Right ventricle myocardium superior (tissue), 1 donor: ENCODE measurements around the gene WASF2. TPM values are rescaled to one million over a fixed set of nuclear protein-coding genes. Genes with fewer than 3 reads are reported as not detected.
"Not testable (repeated sequence)": the region's sequence is repeated elsewhere in the genome, so short reads cannot be mapped to it uniquely, and the experiment has no call there.

Source experiments
- ATAC-seq: fragments of 200-7000 bp; cut with Tn5 transposase; one replicate; pipeline ENCODE4 v1.9.1; 2020; ENCODE audit warnings: mild to moderate bottlenecking; ENCODE audit not compliant: poor library complexity
- DNase-seq: peaks from one replicate; pipeline ENCODE4 v3.0.0-alpha.2; 2020
- intact Hi-C: fragments of 100-400 bp; cut with DNase I; formaldehyde crosslinking; loops from one replicate; pipeline ENCODE4 v1.11.2; 2022
- total RNA-seq: library from RNA; stranded (reverse); fragmentation: NEBNext Ultra II Directional; extraction: Animal tissue kit (Norgen Biotek cat#: 25700); gene quantifications from one replicate; pipeline ENCODE4 v1.2.1, GENCODE V29; 2021
- donor health status: DM: no; HTN: yes; CAD: no; lungs with severe emphysema.

Gene WASF2
- total RNA-seq, 1 donor from 2014 or later: 49.3 TPM

DNA sequence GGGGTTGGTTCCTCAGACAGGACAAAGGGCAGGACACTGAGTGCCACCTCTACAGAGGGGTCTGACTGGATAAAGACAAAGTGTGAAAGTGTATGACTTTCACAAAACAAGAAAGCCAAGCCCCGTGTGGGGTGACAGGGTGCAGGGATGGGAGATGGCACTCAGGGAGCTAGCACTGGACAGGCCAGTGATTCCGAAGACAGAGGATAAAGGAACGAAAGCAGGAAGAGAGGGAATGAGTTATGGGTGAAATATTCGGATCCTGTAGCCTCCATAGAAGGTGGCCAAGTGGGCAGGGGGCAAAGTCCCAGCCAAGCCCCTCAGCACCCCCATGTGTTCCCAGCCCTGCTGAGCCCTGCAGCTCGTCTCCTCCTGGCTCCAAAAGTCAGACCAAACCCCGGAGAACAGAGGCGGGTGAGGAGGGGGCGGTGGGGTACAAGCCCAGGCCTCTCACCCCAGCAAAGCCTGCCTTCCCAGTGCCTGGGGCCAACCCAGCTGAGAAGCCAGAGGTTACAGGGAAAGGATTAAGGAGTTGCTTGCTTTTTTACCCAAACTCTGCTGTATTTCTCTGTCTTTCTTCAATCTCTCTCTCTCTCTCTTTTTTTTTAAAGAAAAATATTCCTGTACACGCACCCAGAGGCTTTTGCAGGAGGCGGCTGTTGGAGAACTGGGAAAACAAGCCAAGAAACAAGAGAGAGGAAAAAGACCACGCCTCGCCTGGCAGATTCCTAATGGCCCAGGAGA lies 14.0 kb upstream of the WASF2 start:
- intact Hi-C loops: no loop called here

DNA sequence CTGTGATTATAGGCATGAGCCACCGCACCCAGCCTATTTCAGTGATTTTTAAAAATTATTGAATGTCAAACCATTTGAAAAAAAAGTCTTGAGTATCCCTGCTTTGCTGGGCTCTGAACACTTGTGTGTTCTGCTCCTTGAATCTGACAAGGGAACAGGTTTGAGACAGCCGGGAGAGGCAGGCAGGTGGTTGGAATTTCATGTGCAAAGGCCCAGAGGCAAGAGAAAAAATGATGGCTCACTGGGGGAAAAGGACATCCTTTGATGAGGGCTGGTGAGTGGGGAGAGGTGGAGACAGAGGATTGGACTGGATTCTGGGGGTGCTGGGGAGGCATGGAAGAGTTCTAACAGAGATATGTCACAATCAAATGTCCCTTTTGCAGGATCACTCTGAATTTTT lies 13.1 kb upstream of the WASF2 start:
- intact Hi-C loops: no loop called here
- no peak for DNase-seq
- no peak for ATAC-seq

More for the DNA sequence above, 14.0 kb upstream of the WASF2 start:
- ATAC-seq (peak; percentile 20), DNase-seq (no peak)

DNA sequence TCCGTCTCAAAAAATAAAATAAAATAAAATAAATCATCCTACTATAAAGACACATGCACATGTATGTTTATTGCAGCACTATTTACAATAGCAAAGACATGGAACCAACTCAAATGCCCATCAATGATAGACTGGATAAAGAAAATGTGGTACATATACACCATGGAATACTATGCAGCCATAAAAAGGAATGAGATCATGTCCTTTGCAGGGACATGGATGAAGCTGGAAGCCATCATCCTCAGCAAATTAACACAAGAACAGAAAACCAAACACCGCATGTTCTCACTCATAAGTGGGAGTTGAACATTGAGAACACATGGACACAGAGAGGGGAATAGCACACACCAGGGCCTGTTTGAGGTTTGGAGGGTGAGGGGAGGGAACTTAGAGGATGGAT lies 11.2 kb upstream of the WASF2 start:
- intact Hi-C loops, ATAC-seq, DNase-seq: not testable (repeated sequence)

DNA sequence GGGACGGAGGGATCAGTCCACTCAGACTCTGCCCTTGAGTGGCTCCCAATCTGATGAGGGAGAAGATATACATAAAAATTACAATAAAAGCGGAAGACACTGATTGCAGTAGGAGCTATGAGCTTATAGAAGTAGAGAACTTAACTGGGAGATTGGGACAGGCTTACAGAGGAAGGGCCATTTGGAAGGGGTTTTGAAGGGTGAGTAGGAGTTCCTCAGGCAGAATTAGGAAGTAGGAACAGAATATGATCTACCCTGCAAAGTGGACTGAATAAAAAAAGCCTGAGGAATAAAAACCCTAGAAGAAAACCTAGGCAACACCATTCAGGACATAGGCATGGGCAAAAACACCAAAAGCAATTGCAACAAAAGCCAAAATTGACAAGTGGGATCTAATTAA lies 9.2 kb upstream of the WASF2 start:
- DNase-seq: no peak
- no peak for ATAC-seq
- intact Hi-C loops: no loop called here

DNA sequence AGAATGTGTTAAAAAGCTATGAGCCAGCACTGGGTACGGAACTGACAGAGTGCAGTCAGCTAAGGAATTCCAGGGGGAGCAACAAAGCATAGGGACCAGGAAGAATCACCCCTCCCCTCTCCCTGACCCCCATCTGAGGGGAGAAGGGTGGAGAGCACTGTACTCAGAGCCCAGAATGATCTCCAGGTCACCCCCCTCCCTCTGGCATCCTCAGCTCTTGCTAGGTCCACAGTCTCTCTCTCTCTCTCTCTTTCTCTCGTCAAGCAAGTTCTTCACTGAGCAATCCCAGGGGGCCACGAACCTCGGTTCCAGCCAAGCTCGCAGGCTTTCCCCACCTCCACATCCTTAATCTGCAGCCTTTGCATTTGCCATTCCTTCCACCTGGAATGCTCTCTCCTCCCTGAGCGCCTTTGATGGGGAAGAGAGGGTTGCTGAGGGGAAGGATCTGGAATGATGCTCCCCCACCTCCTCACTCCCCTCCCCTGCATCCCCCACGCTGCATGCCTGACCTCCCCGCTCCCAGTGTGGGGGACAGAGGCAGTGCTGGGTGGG lies 6.7 kb upstream of the WASF2 start:
- no peak for DNase-seq
- intact Hi-C loops: no loop called here
- peak; percentile 22 for ATAC-seq

DNA sequence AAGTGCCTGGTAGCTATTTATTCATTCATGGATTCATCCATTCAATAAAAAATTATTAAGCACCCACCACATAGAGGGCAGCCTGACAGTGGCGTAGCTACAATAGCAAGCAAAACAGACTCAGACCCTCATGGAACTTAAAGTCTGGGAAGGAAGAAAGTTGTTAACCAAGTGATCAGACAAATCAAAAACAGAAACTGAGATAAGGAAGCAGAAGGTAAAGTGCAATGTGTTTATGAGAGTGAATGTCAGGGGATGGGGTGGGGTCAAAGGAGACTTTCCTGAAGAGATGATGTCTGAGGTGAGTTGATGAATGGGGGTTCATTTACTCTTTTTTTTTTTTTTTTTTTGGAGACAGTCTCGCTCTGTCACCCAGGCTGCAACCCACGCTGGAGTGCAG lies 2.8 kb upstream of the WASF2 start:
- DNase-seq: no peak

DNA sequence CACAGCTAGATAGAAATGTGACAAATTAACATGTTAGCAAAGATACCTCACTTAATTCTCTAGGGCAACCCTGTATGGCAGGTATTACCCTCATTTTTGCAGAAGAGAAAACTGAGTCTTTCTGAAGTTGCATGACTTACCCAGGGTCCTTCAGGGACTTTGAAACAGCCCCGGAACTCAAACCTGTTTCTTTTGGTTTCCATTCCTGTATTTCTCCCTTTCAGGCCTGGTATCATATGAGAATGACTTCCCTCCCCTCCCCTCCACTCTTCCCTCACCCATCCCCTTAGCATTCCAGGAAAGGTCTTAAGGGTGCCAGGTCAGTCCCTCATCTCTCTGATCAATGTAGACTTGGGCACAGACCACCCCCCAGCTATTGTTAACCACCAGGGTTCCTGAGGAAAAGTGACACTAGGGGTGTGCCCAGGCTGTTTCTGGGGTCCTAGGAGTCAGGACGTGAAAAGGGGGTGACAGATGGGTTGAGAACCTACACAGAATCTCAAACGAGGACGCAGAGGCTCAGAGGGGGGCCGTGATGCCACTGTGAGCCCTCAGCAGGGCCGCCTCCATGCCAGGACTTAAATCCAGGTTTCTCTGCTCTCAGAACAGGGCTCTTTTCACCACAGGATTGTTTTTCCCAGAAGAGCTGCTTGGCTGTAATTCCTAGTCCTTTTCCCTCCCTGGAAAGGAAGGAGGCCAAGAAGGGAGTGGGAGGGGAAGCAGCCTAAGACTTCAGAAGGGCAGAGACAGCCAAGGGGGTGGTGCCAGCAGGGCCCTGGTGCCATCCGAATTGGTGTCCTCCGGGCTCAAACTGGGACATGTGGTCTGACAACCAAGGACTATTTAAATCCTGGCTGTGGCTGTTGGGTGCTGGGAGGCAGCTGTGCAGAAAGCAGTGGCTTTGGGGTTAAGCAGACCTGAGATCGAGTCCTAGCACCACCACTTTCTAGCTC lies 2.1 kb upstream of the WASF2 start:
- no peak for ATAC-seq
- intact Hi-C loops: no loop called here

More for the DNA sequence above, 2.8 kb upstream of the WASF2 start:
- intact Hi-C loops: no loop called here
- ATAC-seq: no peak

DNA sequence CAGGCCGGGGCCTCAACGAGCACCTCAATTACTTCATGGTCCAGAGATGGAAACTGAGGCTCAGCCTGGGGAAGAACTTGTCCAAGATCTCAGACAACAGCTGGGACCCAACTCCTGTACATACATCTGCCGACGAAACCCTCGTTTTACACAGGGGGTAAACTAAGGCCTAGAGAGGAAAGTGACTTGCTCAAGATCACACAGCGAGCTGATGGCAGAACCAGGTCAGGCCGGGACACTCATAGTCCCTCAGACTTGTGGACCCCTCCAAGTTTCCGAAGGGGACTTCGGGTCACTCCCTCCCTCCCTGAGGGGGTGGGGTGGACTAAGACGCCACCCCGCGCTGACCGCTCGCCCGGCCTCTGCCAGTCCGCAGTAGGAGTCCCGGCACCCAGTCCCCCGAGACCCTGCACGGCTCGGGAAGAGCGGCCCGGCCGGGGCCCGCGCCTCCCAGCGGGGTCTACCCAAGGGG lies 430 bp downstream of the WASF2 start:
- intact Hi-C loops: loop anchor here (10.0 kb wide), 1 partner anchor 55 kb away; no protein-coding TSS in a partner anchor
- DNase-seq: no peak
- peak; percentile 38 for ATAC-seq

More for the DNA sequence above, 2.1 kb upstream of the WASF2 start:
- DNase-seq: peak; percentile 72

DNA sequence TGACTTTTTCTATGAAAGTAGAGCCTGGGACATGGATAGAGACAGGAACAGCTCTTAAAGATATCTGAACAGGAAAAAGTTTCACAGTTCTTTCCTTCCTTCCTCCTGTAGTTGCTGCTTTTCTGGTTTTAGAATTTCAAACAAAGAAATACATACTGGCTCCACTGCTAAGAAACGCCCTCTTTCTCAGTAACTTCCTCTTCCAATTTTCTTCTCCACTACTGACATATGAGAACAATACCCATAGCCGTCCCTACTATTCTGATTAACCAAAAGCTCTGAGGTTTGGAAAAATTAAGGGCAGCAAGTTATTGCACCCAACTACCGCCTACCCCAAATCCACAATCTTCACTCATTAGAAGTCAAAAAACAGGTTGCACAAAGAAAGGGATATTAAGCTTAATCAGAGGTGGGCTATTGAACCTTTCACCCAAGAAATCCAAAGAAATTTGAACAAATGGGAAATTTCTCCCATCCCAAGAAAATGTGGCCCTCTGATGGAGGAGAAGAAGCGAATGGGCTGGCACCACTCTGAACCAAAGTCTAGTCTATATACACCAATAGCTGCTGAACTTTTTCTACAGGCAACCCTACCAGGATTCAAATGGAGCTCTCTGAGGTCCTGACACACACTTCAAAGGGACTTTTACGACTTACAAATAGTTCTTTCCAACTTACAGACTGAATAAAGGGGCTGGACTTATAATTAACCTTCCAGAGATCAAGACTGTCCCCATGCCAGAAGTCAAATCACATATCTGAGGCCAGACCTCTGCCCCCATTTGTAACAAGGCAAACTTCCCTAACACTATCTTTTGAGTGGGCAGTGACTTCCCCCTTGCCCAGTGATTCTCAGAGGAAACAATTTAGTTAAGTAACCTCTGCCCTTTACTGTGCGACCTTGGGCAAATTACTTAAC lies 1.7 kb downstream of the WASF2 start:
- DNase-seq (no peak), ATAC-seq (no peak)
- intact Hi-C loops: loop anchor here (10.0 kb wide), 1 partner anchor 53 kb away; no protein-coding TSS in a partner anchor

DNA sequence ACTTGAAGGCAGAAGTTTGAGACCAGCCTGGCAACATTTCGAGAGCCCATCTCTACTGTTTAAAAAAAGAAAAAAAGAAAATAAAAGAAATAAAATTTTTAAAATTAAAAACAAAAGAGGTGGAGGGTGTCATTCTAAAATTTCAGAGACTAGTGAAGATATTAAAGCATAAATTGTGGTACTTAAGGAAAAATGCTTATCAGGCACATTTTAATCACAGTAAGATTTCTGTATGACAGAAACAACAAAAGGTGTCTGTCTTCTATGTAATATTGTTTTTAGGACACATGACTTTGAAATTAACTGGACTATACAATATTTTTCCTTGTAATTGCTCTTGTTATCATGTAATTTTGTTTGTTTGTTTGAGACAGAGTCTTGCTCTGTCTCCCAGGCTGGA lies 4.6 kb downstream of the WASF2 start:
- intact Hi-C loops: loop anchor here (10.0 kb wide), 1 partner anchor 51 kb away; no protein-coding TSS in a partner anchor
- DNase-seq (no peak), ATAC-seq (no peak)

DNA sequence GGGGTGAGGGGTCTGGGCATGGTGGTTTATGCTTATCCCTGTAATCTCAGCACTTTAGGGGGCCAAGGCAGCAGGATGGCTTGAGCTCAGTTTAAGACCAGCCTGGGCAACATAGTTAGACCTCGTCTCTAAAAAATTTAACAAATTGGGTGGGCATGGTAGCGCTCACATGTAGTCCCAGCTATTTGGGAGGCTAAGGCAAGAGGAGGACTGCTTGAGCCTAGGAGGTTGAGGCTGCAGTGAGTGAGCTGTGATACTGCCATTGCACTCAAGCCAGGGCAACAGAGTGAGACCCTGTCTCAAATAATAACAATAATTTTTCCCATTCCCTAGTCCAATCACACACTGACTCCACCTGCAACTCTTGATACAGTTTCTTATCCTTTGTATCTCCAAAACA lies 6.3 kb downstream of the WASF2 start:
- intact Hi-C loops: loop anchor here (10.0 kb wide), 1 partner anchor 49 kb away; no protein-coding TSS in a partner anchor
- DNase-seq: no peak

DNA sequence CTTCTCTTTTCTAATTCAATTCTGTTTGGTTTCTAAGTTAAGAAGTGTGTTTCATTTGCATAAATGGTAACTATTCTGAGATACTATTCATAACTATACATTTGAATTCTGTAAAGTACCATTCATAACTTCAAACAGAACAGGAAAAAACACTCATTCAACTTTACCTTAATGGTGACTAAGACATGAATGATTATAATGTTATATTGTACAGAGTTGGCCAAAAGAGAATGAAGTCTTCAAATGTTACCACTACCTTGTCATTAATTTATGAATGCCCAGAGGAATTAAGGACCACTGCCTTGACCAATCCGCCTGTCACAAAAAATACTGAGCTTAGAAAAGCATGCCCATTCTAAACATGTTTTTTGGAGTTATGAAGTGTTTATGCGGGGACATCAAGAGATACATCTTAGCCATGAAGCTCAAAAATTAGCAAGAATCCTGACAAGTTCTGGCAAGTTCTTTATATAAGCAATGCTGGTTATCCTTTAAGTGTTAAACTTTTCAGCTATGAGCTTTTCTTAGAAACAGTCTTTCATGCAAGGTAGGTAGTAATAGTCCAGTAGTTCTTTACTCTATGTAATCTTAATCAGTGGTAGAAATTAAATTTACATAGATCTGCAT lies 7.9 kb downstream of the WASF2 start:
- intact Hi-C loops: loop anchor here (10.0 kb wide), 1 partner anchor 47 kb away; no protein-coding TSS in a partner anchor
- DNase-seq: no peak
- no peak for ATAC-seq

More for the DNA sequence above, 6.3 kb downstream of the WASF2 start:
- ATAC-seq: no peak

DNA sequence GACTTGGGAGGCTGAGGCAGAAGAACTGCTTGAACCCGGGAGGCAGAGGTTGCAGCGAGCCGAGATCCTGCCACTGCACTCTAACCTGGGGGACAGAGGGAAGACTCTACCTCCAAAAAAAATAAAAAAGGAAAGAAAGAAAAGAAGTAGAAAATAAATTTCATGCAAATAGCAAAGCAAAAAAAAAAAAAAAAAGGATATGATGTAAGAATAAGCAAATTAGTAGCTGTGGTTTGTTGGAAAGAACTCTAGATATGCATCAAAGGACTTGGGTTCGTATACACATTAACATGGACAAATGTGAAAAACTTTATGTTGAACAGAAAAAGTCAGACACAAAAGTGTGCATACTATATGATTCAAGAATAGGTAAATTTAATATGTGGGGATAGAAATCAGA lies 11.9 kb downstream of the WASF2 start:
- DNase-seq (no peak), ATAC-seq (no peak)
- intact Hi-C loops: no loop called here

DNA sequence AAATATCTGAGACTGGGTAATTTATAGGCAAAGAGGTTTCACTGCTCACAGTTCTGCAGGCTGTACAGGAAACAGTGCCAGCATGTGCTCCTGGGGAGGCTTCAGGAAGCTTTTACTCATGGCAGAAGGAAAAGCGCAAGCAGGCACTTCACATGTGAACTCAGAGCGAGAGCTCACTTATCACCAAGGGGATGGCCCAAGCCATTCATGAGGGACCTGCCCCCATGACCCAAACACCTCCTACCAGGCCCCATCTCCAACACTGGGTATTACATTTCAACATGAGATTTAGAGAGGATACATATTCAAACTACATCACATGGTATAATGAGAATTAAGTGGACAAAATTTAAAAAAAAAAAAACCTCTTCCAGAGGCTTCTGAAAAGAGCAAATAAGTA lies 13.7 kb downstream of the WASF2 start:
- DNase-seq (no peak), ATAC-seq (no peak)
- intact Hi-C loops: no loop called here

DNA sequence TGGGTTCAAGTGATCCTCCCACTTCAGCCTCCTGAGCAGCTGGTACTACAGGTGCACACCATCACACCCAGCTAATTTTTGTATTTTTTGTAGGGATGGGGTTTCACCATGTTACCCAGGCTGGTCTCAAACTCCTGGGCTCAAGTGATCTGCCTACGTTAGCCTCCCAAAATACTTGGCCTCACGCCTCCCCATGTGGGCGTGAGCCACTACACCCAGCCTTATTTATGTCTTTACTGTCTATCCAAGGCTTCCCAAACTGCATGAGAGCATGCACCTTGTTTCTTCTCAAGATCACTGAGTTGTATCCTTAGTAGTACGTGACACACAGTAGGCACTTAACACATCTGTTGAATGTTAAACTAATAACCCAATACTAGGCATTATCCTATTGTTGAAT lies 14.2 kb downstream of the WASF2 start:
- DNase-seq: no peak
- intact Hi-C loops: no loop called here
- no peak for ATAC-seq

DNA sequence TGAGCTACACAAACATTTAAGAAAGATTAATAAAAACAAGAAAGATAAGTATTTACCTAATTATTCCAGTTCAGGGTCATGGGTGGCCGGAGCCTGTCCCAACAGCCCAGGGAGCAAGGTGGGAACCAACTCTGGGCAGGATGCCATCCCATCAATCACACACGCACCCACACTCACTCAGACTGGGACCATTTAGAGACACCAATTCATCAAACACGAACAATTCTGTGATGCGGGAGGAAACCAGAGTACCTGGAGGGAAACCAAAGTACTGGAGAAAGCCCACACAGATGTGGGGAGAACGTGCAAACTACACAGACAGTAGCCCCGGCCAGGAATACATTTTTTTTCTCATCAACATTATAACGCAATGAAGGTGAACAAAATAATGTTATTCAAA lies 16.2 kb downstream of the WASF2 start:
- ATAC-seq: peak; percentile 12
- intact Hi-C loops: no loop called here

DNA sequence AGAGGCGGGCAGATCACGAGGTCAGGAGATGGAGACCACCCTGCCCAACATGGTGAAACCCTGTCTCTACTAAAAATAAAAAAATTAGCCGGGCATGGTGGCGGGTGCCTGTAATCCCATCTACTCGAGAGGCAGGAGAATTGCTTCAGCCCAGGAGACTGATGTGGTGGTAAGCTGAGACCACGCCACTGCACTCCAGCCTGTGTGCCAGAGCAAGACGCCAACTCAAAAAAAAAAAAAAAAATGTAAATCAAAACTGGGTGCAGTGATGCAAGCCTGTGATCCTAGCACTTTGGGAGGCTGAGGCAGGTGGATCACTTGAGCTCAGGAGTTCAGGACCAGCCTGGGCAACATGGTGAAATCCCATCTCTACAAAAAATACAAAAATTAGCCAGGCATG lies 17.9 kb downstream of the WASF2 start:
- intact Hi-C loops, DNase-seq, ATAC-seq: not testable (repeated sequence)

More for the DNA sequence above, 16.2 kb downstream of the WASF2 start:
- DNase-seq: no peak

DNA sequence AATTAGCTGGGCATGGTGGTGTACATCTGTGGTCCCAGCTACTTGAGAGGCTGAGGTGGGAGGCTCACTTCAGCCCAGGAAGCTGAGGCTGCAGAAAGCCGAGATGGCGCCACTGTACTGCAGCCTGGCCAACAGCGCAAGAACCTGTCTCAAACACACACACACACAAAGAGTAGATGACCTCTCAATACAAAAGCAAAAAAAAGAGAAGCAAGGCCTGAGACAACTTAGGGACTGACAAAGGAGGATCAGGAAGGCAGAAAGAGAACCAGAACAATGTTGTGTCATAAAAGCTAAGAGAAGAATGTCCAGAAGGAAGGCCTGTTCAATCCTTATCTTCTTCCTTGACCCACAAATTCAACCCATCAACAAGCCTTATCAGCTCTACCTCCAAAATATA lies 18.5 kb downstream of the WASF2 start:
- ATAC-seq: no peak
- intact Hi-C loops: no loop called here
- no peak for DNase-seq
